Hepatocyte (in vitro differentiated cells): ENCODE results near the gene NIM1K. TPM values are rescaled to one million over a fixed set of nuclear protein-coding genes. Genes with fewer than 3 reads are reported as not detected.
"Not testable (repeated sequence)": the region's sequence is repeated elsewhere in the genome, so short reads cannot be mapped to it uniquely, and the experiment has no call there.

Experiments
- DNase-seq: peaks from one replicate; pipeline ENCODE4 v3.0.0-alpha.2; 2016; ENCODE audit warnings: low spot score
- H2AFZ ChIP-seq: fragments of 200-600 bp; sonication (generic); 2 replicates; pipeline ENCODE4 v1.6.0; 2016; ENCODE audit warnings: antibody characterized with exemption, mild to moderate bottlenecking
- H3K27ac ChIP-seq: fragments of 200-600 bp; sonication (generic); 2 replicates; pipeline ENCODE4 v1.5.1; 2016; ENCODE audit warnings: mild to moderate bottlenecking
- H3K27me3 ChIP-seq: fragments of 200-600 bp; sonication (generic); 2 replicates; pipeline ENCODE4 v1.6.1; 2016
- H3K36me3 ChIP-seq: fragments of 200-600 bp; sonication (generic); replicated peaks from 2 replicates; pipeline ENCODE4 v1.5.1; 2016; ENCODE audit warnings: low read depth; ENCODE audit not compliant: insufficient read depth
- H3K4me1 ChIP-seq: fragments of 200-600 bp; sonication (generic); 2 replicates; pipeline ENCODE4 v1.5.1; 2016; ENCODE audit warnings: mild to moderate bottlenecking, moderate library complexity; ENCODE audit not compliant: insufficient read depth
- H3K4me2 ChIP-seq: fragments of 200-600 bp; sonication (generic); 2 replicates; pipeline ENCODE4 v1.6.0; 2016
- H3K4me3 ChIP-seq: fragments of 200-600 bp; sonication (generic); 2 replicates; pipeline ENCODE4 v1.5.1; 2016; ENCODE audit warnings: mild to moderate bottlenecking
- H3K79me2 ChIP-seq: fragments of 200-600 bp; sonication (generic); 2 replicates; pipeline ENCODE4 v1.6.0; 2017; ENCODE audit warnings: mild to moderate bottlenecking
- H3K9me2 ChIP-seq: fragments of 200-600 bp; sonication (generic); replicated peaks from 2 replicates; pipeline ENCODE4 v1.6.0; 2017; ENCODE audit warnings: mild to moderate bottlenecking; ENCODE audit not compliant: insufficient read depth
- H3K9me3 ChIP-seq: fragments of 200-600 bp; sonication (generic); 2 replicates; pipeline ENCODE4 v1.5.1; 2016; ENCODE audit warnings: low read depth, mild to moderate bottlenecking
- H4K20me1 ChIP-seq: fragments of 200-600 bp; sonication (generic); 2 replicates; pipeline ENCODE4 v1.6.0; 2016; ENCODE audit warnings: mild to moderate bottlenecking; ENCODE audit not compliant: insufficient read depth, poor library complexity, severe bottlenecking
- EZH2 ChIP-seq: fragments of 200-600 bp; sonication (generic); IDR thresholded peaks from 2 replicates; pipeline ENCODE4 v1.6.1; 2016; ENCODE audit warnings: antibody characterized with exemption, mild to moderate bottlenecking, borderline replicate concordance
- EZH2phosphoT487 ChIP-seq: fragments of 200-600 bp; sonication (generic); IDR thresholded peaks from one replicate; pipeline ENCODE4 v1.6.1; 2018; ENCODE audit warnings: antibody characterized with exemption, mild to moderate bottlenecking, low read depth, moderate library complexity; ENCODE audit not compliant: unreplicated experiment, severe bottlenecking
- whole genome bisulfite sequencing: methylation state at CpG from one replicate; pipeline ENCODE4 v1.1.6; 2016; ENCODE audit warnings: low lambda C conversion rate; ENCODE audit errors: missing lambda C conversion rate; 5-methylcytosine and 5-hydroxymethylcytosine counted together
- polyA plus RNA-seq: library from polyadenylated mRNA; unstranded; fragments of >200 nt; fragmentation: Nextera tagmentation; extraction: Ambion mirVana; gene quantifications from 2 replicates; pipeline ENCODE4 v1.2.1, GENCODE V29; 2016
- total RNA-seq: library from RNA; depleted of rRNA; stranded (reverse); fragments of >200 nt; gene quantifications from 2 replicates; pipeline ENCODE4 v1.2.3, GENCODE V29; 2014
- TF ChIP-seq, protein P1 (sequence below): fragments of 200-600 bp; sonication (generic); IDR thresholded peaks from 2 replicates; pipeline ENCODE4 v1.5.1; 2016; ENCODE audit warnings: antibody characterized with exemption, mild to moderate bottlenecking; ENCODE audit not compliant: poor library complexity

Gene NIM1K
- total and polyA plus RNA-seq, 2 experiments from 2014 or later = not detected

DNA sequence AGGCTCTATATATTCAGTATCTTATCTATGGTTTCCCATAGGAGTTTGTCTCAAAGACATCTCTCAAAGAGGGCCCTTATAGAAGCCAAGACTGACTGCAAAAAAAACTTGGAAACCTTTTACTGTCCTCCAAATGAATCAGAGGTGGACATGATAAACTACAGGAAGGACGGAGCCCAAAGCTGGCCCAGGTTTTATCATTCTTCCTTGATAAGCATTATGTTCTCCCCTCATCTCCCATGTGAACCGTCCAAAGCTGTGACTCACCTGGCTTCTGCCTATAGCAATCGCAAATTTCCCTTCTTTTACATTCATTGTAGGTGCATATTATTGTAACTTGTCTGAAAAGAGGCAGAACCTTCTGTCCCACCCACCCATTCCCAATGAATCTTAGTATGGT is 35.0 kb upstream of the NIM1K start:
- H3K27me3 ChIP-seq = no peaks in the 10 kb centered on the region
- H3K9me2 ChIP-seq = no peaks in the 10 kb centered on the region
- H3K4me3 ChIP-seq = no peak overlapping the region
- no peak for DNase-seq
- H3K9me3 ChIP-seq = no peaks in the 10 kb centered on the region
- 97% methylated on average over 3 of the region's 3 CpGs for WGBS
- H4K20me1 ChIP-seq = no peaks in the 10 kb centered on the region
- no peak overlapping the region for H3K4me2 ChIP-seq
- H3K27ac ChIP-seq = no peak overlapping the region
- peaks cover 4% of the 10 kb centered on the region for H3K79me2 ChIP-seq
- H3K4me1 ChIP-seq = no peaks in the 10 kb centered on the region
- no peak overlapping the region for H2AFZ ChIP-seq
- H3K36me3 ChIP-seq = no peaks in the 10 kb centered on the region
- no peak for TF ChIP-seq EZH2phosphoT487
- TF ChIP-seq, protein P1, sequence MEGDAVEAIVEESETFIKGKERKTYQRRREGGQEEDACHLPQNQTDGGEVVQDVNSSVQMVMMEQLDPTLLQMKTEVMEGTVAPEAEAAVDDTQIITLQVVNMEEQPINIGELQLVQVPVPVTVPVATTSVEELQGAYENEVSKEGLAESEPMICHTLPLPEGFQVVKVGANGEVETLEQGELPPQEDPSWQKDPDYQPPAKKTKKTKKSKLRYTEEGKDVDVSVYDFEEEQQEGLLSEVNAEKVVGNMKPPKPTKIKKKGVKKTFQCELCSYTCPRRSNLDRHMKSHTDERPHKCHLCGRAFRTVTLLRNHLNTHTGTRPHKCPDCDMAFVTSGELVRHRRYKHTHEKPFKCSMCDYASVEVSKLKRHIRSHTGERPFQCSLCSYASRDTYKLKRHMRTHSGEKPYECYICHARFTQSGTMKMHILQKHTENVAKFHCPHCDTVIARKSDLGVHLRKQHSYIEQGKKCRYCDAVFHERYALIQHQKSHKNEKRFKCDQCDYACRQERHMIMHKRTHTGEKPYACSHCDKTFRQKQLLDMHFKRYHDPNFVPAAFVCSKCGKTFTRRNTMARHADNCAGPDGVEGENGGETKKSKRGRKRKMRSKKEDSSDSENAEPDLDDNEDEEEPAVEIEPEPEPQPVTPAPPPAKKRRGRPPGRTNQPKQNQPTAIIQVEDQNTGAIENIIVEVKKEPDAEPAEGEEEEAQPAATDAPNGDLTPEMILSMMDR = no peak
- no peak for TF ChIP-seq EZH2

DNA sequence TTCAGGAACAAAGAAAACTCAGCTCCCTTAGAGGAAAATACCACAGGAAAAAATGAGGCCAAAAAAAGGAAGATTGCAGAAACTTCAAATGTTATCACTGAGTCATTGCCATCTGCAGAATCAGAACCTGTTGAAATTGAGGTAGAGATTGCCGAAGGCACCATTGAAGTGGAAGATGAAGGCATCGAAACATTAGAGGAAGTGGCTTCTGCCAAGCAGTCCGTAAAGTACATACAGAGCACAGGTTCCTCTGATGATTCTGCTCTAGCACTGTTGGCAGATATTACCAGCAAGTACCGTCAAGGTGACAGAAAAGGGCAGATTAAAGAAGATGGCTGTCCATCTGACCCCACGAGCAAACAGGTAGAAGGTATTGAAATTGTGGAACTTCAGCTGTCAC is 30.8 kb upstream of the NIM1K start:
- Histone ChIP-seq H3K27ac (no peak overlapping the region), H3K79me2 (no peaks in the 10 kb centered on the region), H4K20me1 (no peaks in the 10 kb centered on the region), H3K4me1 (no peaks in the 10 kb centered on the region), H3K9me2 (no peaks in the 10 kb centered on the region), H3K4me3 (no peak overlapping the region), H3K9me3 (no peaks in the 10 kb centered on the region), H3K4me2 (no peak overlapping the region), H3K36me3 (no peaks in the 10 kb centered on the region), H3K27me3 (no peaks in the 10 kb centered on the region), H2AFZ (no peak overlapping the region)
- TF ChIP-seq EZH2phosphoT487 = no peak
- DNase-seq = no peak
- 93% methylated on average over 5 of the region's 5 CpGs for WGBS

DNA sequence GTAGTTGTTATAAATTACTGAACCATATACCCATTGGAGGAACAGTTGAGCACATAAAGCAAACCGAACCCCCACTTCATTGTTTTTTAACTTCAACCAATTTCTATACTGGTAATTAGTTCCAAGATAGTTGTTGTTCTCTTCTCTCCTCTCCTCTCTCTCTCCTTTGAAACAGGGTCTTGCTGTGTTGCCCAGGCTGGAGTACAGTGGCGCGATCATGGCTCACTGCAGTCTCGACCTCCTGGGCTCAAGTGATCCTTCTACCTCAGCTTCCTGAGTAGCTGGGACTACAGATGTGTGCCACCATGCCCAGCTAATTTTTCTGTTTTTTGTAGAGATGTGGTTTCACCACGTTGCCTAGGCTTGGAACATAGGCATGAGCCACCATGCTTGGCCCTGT is 27.2 kb upstream of the NIM1K start:
- 80% methylated on average over 5 of the region's 5 CpGs for WGBS
- H3K4me3 ChIP-seq = not testable (repeated sequence)

DNA sequence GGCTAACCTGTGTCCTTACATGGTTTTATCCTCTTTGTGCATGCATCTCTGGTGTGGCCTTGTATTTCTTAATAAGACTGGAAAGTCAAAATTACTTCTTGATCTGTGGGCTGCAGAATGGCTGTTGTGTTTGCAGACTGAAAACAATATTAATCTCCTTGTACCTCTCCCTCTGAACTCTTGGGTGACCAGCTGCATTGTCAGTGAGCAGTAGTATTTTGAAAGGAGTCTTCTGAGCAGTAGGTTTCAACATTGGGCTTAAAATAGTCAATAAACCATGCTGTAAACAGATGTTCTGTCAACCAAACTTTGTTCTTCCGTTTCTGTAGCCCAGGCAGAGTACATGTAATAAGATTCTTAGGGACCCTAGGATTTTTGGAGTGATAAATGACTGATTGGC is 26.7 kb upstream of the NIM1K start:
- Histone ChIP-seq H3K9me2 (no peaks in the 10 kb centered on the region), H3K27me3 (no peaks in the 10 kb centered on the region), H3K4me2 (no peak overlapping the region), H3K4me1 (no peaks in the 10 kb centered on the region), H3K9me3 (no peaks in the 10 kb centered on the region), H3K4me3 (no peak overlapping the region), H2AFZ (no peak overlapping the region), H3K79me2 (no peaks in the 10 kb centered on the region), H3K27ac (no peak overlapping the region), H3K36me3 (no peaks in the 10 kb centered on the region), H4K20me1 (no peaks in the 10 kb centered on the region)
- DNase-seq = no peak
- TF ChIP-seq EZH2 (no peak), EZH2phosphoT487 (no peak)
- TF ChIP-seq, protein P1 = no peak
- 90% methylated on average over 1 of the region's 1 CpG for WGBS

More for the DNA sequence above, 27.2 kb upstream of the NIM1K start:
- not testable (repeated sequence) for H3K4me1 ChIP-seq, H3K79me2 ChIP-seq, DNase-seq, H4K20me1 ChIP-seq, H3K27ac ChIP-seq, H3K36me3 ChIP-seq, H3K27me3 ChIP-seq, H3K9me2 ChIP-seq, H3K4me2 ChIP-seq, H2AFZ ChIP-seq, H3K9me3 ChIP-seq
